ENCODE data around the gene KIF5C.

KIF5C gene

GRCh38 chr2:149021761-149022160, 146.7 kb downstream of the KIF5C start:
- H3K9me3 ChIP-seq (ENCODE audit: insufficient read depth, low read depth, low read length) = no peaks in the 10 kb centered on the region
- H3K36me3 ChIP-seq (ENCODE audit: insufficient read depth, low read length) = no peaks in the 10 kb centered on the region
- no peaks in the 10 kb centered on the region for H3K79me2 ChIP-seq (ENCODE audit: insufficient read depth, low read length)
- no peak overlapping the region for H3K4me2 ChIP-seq (ENCODE audit: low read depth, low read length, poor library complexity, severe bottlenecking)
- no peak overlapping the region for H3K4me3 ChIP-seq (ENCODE audit: low read length, poor library complexity, severe bottlenecking)
- TF ChIP-seq CTCF (conservative IDR thresholded peaks at IDR 0.05; ENCODE audit: low read length) = no peak
- TF ChIP-seq EZH2phosphoT487 (IDR thresholded peaks at IDR 0.05; ENCODE audit: borderline replicate concordance) = no peak
- H3K4me1 ChIP-seq (ENCODE audit: insufficient read depth, low read length, poor library complexity, severe bottlenecking) = no peaks in the 10 kb centered on the region
- H3K9me2 ChIP-seq (replicated peaks; ENCODE audit: low read depth, low read length) = no peaks in the 10 kb centered on the region
- no peak overlapping the region for H2AFZ ChIP-seq (ENCODE audit: low read length)
- H3K9ac ChIP-seq (ENCODE audit: low read depth, low read length, poor library complexity, severe bottlenecking) = no peak overlapping the region
- H3K27me3 ChIP-seq (ENCODE audit: insufficient read depth, low read length, poor library complexity, severe bottlenecking) = no peaks in the 10 kb centered on the region
- H3F3A ChIP-seq (ENCODE audit: low read depth) = no peaks in the 10 kb centered on the region
- no peaks in the 10 kb centered on the region for H4K20me1 ChIP-seq (ENCODE audit: insufficient read depth, low read length, poor library complexity, severe bottlenecking)

- TF ChIP-seq EZH2phosphoT487 (IDR thresholded peaks at IDR 0.05; ENCODE audit: borderline replicate concordance) (no peak), CTCF (conservative IDR thresholded peaks at IDR 0.05; ENCODE audit: low read length) (no peak)
- Histone ChIP-seq H3K27me3 (ENCODE audit: insufficient read depth, low read length, poor library complexity, severe bottlenecking) (no peaks in the 10 kb centered on the region), H3F3A (ENCODE audit: low read depth) (no peaks in the 10 kb centered on the region), H3K36me3 (ENCODE audit: insufficient read depth, low read length) (no peaks in the 10 kb centered on the region), H3K9me2 (replicated peaks; ENCODE audit: low read depth, low read length) (no peaks in the 10 kb centered on the region), H2AFZ (ENCODE audit: low read length) (no peak overlapping the region), H3K4me2 (ENCODE audit: low read depth, low read length, poor library complexity, severe bottlenecking) (no peak overlapping the region), H4K20me1 (ENCODE audit: insufficient read depth, low read length, poor library complexity, severe bottlenecking) (no peaks in the 10 kb centered on the region), H3K4me3 (ENCODE audit: low read length, poor library complexity, severe bottlenecking) (no peak overlapping the region), H3K79me2 (ENCODE audit: insufficient read depth, low read length) (no peaks in the 10 kb centered on the region), H3K9me3 (ENCODE audit: insufficient read depth, low read depth, low read length) (no peaks in the 10 kb centered on the region), H3K4me1 (ENCODE audit: insufficient read depth, low read length, poor library complexity, severe bottlenecking) (no peaks in the 10 kb centered on the region), H3K9ac (ENCODE audit: low read depth, low read length, poor library complexity, severe bottlenecking) (no peak overlapping the region)
Observed at GRCh38 chr2:149023091-149023490, 148.1 kb downstream of the KIF5C start.

- Histone ChIP-seq H3K9ac (ENCODE audit: low read depth, low read length, poor library complexity, severe bottlenecking) (no peak overlapping the region), H4K20me1 (ENCODE audit: insufficient read depth, low read length, poor library complexity, severe bottlenecking) (no peaks in the 10 kb centered on the region), H3K27me3 (ENCODE audit: insufficient read depth, low read length, poor library complexity, severe bottlenecking) (no peaks in the 10 kb centered on the region), H3K4me1 (ENCODE audit: insufficient read depth, low read length, poor library complexity, severe bottlenecking) (peaks cover 11% of the 10 kb centered on the region), H3K4me2 (ENCODE audit: low read depth, low read length, poor library complexity, severe bottlenecking) (no peak overlapping the region), H2AFZ (ENCODE audit: low read length) (no peak overlapping the region), H3K4me3 (ENCODE audit: low read length, poor library complexity, severe bottlenecking) (no peak overlapping the region), H3K79me2 (ENCODE audit: insufficient read depth, low read length) (no peaks in the 10 kb centered on the region), H3F3A (ENCODE audit: low read depth) (no peaks in the 10 kb centered on the region), H3K9me3 (ENCODE audit: insufficient read depth, low read depth, low read length) (no peaks in the 10 kb centered on the region), H3K36me3 (ENCODE audit: insufficient read depth, low read length) (no peaks in the 10 kb centered on the region), H3K9me2 (replicated peaks; ENCODE audit: low read depth, low read length) (no peaks in the 10 kb centered on the region)
- TF ChIP-seq EZH2phosphoT487 (IDR thresholded peaks at IDR 0.05; ENCODE audit: borderline replicate concordance) (no peak), CTCF (conservative IDR thresholded peaks at IDR 0.05; ENCODE audit: low read length) (no peak)
Observed at GRCh38 chr2:149027590-149028250, 152.7 kb downstream of the KIF5C start.
